ENCODE data around the gene CNEP1R1.

DNA sequence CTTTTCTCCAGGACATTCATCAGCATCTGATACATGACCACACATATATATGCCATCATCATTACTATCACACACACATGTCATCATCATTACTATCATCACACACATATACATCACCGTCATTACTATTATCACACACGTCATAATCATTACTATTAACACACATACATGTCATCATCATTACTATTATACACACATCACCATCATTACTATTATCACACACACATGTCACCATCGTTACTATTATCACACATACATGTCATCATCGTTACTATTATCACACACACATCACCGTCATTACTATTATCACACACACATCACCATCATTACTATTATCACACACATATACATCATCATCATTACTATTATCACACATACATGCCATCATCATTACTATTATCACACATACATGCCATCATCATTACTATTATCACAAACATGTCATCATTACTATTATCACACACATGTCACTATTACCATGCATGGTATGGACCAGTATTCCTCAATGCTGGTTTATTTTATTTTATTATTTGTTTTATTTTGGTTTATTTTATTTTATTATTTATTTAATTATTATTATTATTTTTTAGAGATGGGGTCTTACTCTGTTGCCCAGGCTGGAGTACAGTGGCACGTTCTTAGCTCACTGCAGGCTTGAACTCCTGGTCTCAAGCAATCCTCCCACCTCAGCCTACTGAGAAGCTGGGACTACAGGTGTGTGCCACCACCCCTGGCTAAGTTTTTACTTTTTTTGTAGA, 46.3 kb upstream of the CNEP1R1 start:
- TF ChIP-seq, protein P1, sequence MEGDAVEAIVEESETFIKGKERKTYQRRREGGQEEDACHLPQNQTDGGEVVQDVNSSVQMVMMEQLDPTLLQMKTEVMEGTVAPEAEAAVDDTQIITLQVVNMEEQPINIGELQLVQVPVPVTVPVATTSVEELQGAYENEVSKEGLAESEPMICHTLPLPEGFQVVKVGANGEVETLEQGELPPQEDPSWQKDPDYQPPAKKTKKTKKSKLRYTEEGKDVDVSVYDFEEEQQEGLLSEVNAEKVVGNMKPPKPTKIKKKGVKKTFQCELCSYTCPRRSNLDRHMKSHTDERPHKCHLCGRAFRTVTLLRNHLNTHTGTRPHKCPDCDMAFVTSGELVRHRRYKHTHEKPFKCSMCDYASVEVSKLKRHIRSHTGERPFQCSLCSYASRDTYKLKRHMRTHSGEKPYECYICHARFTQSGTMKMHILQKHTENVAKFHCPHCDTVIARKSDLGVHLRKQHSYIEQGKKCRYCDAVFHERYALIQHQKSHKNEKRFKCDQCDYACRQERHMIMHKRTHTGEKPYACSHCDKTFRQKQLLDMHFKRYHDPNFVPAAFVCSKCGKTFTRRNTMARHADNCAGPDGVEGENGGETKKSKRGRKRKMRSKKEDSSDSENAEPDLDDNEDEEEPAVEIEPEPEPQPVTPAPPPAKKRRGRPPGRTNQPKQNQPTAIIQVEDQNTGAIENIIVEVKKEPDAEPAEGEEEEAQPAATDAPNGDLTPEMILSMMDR (IDR thresholded peaks at IDR 0.05 in 4 of 5, conservative IDR thresholded peaks at IDR 0.05 in 1 of 5) = no peak
- TF ChIP-seq POLR2A (IDR thresholded peaks at IDR 0.05) = no peak
